SHP77 treated with DMSO at 0.1 percent for 48 hours (cell line): ENCODE data around the gene RBM47.
"Not testable (repeated sequence)": the region's sequence is repeated elsewhere in the genome, so short reads cannot be mapped to it uniquely, and the experiment has no call there.

Experiments
- DNase-seq: peaks from one replicate; lab custom pipeline; 2025; lab: John Stamatoyannopoulos, UW

The RBM47 gene

DNA sequence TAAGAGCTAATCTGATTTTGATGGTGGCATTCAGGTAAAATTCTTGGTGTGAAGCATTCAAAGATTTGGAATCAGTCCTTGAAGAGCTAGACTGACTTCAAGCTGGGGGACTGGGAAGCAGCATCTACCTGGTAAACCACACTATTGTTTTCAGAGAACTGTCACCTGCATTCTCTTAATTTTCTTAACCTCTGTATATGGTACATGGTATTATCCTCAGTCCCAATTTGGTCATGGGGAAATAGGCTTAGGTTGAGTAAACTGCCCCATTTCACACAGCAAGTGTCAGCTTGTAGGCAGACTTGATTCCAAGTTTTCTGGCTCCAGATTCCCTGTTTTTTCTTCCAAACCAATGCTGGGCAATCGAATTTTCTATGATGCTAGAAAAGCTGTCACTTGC, 190.1 kb downstream of the RBM47 start:
- no peak for DNase-seq

GRCh38 chr4:40438384-40439026, 191.2 kb downstream of the RBM47 start:
- no peak for DNase-seq

- DNase-seq: no peak
Observed at GRCh38 chr4:40437741-40438383, 191.8 kb downstream of the RBM47 start.

DNA sequence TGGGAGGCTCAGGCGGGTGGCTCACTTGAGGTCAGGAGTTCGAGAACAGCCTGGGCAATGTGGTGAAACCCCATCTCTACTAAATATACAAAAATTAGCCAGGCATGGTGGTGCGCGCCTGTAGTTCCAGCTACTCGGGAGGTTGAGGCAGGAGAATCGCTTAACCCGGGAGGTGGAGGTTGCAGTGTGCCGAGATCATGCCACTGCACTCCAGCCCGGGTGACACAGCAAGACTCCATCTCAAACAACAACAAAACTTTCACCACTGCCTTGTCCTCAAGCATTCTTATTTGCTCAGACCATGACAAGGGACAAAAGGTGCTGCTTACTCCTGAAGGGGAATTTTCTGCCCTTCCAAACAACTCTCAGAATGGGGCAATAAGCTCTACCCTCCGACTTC, 194.4 kb downstream of the RBM47 start:
- DNase-seq: not testable (repeated sequence)

GRCh38 chr4:40434126-40434687, 195.5 kb downstream of the RBM47 start:
- no peak for DNase-seq

DNA sequence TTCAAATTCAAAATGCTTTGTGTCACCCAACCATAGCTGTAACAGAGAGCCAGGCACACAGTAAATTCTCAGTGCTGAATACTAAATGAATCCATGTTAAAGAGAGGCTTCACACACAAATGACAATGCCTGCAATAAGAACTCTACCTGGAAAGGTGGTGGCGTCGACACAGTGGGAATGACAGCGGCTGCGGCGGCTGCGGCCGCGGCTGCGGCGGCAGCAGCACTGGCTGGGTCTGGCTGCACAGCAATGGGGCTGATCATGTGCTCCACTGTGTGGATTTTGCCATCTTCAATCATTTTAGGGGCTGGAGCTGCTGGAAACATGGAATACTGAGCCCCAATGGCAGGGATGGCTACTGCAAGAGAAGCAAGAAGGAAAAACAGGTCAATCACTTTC, 197.2 kb downstream of the RBM47 start:
- no peak for DNase-seq

GRCh38 chr4:40427871-40428270, 201.8 kb downstream of the RBM47 start:
- not testable (repeated sequence) for DNase-seq

GRCh38 chr4:40427128-40427527, 202.5 kb downstream of the RBM47 start:
- DNase-seq: no peak

DNA sequence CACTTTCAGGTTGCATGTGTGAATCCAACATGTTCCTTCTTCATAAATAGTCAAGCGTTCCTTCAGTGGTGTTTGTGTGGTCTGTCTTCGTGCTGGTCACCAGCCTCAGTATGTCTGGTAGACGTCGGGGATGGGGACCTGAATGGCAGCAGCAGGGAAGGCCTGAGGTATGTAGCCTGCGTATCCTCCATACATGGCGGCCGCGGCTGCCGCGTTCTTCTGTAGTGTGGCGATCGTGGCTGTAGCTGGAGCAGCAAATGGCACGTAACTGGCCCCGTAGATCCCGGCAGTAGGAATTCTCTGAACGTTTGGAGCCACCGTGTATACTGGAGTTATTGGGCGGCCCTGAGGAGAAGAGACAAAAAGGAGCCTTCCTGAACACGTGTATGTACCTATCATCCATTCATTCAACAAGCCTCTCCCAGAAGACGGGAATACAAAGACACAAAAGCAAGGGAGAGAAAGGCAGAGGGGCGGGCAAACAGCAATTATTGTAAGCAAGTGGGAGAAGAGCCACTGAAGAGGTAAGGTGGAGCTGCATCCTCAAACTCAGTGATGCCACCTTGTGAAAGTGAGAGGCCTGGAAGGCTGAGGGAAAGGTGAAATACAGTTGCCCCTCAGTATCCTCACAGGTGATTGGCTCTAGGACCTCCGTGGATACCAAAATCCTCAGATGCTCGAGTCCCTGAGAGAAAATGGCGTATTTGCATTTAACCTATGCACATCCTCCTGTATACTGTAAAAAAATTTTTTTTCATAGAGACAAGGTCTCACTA, 203.7 kb downstream of the RBM47 start:
- no peak for DNase-seq

GRCh38 chr4:40423735-40424134, 205.9 kb downstream of the RBM47 start:
- DNase-seq: no peak

GRCh38 chr4:40421839-40422708, 207.6 kb downstream of the RBM47 start:
- DNase-seq: no peak

DNA sequence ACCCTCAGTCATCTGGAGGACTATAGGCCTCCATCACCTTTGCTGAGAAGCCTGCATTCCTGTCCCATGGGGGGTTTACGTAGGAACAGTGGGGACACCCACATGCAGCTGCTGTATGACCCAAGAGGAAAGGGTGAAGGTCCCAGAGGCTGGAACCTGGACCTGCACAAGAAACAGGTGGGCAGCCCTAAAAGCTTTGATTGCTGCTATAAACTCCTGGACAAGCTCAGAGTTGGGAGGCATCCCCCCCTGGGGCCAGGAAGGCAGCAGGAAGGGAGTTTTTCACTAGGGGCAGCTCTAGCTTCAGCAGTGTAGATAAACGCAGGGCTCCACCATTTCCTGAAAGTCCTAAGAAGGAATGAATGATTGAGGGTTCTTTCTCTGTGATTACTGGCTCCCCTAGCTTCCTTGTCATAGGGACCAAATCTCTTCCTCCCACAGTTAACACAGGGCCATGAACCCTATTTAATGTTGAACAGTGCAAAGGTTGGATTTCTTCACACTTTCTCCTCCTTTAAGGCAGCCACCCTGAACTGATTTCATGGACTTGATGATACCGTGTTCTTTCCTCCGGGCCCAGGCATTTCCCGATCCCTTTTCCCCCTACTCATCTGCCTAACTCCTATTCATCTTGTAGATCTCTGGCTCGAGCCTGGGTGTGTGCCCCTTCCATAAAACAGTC, 210.3 kb downstream of the RBM47 start:
- no peak for DNase-seq

- no peak for DNase-seq
Observed at GRCh38 chr4:40418430-40419230, 211.0 kb downstream of the RBM47 start.

DNA sequence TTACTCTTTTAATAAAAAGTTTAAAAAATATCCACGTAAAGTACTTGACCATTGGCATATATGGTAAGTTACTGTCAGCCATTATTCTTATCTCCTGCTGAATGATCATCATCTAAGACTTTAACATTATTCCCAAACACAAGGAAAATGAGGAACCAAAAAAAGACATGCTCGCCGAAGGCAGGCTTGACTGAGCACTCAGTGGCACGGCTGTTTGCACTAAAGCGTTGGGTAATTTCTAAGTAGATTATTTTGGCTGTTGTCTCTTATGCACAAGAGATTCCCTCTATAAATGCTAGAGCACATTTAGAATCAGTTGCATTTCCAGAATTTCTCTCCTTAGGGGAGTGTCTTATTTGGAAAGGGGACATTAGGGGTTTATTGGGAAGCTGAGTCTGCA, 211.7 kb downstream of the RBM47 start:
- no peak for DNase-seq

GRCh38 chr4:40414673-40415072, 215.0 kb downstream of the RBM47 start:
- no peak for DNase-seq

DNA sequence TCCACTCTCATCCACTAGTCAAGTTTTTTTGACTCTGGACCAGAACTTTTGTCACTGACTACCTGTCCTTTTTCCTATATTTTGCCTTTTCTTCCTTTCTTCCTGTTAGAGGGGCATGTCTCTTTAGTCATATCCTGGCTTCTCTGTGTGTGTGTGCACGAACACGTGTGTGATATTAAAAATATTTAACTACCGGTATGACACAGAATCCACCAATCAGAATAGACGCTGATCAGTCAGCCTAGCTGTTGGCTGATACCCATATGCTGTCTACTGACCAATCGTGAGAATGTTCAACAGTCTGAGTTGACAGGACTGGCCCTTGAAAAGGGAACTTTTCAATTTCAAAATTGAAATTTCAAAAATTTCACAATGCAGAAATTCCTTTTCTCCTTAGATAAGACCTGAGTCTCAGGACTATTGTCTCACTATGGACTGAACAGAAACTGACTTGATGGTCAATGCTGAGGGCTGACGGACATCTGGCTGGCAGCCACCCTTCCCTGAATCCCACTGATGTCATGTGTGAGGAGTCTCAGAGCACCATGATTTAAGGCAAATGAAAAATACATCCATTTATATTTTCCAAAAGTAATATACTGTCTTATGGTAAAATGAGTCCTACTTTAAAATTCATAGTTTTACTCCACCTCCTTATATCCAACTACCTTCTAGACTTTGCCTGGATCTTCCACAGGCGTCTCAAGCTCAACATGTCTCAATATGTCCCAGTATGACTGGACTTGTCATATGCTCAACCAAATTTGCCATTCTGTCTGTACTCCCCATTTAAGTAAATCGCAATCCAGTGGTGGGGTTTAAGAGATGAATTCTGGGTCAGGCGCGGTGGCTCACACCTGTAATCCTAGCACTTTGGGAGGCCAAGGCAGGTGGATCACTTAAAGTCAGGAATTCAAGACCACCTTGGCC, 216.5 kb downstream of the RBM47 start:
- no peak for DNase-seq

GRCh38 chr4:40412388-40412787, 217.3 kb downstream of the RBM47 start:
- DNase-seq: no peak

- no peak for DNase-seq
Observed at GRCh38 chr4:40409835-40410234, 219.8 kb downstream of the RBM47 start.

GRCh38 chr4:40407468-40407867, 222.2 kb downstream of the RBM47 start:
- DNase-seq: not testable (repeated sequence)
